HG03469 (cell line): Measurements from ENCODE around the gene SIRPB1.
"Not testable (repeated sequence)": the region's sequence is repeated elsewhere in the genome, so short reads cannot be mapped to it uniquely, and the experiment has no call there.

ENCODE experiments used
- ATAC-seq: cut with Tn5 transposase; IDR thresholded peaks from one replicate; pipeline ENCODE4 v1.9.1; 2021; ENCODE audit warnings: mild to moderate bottlenecking, moderate library complexity, moderate number of reproducible peaks; ENCODE audit not compliant: unreplicated experiment

SIRPB1 gene

GRCh38 chr20:1637755-1638154, 17.9 kb upstream of the SIRPB1 start:
- ATAC-seq = no peak

- ATAC-seq = no peak
Observed at GRCh38 chr20:1637226-1637625, 17.4 kb upstream of the SIRPB1 start.

- no peak for ATAC-seq
Observed at GRCh38 chr20:1636621-1637020, 16.8 kb upstream of the SIRPB1 start.

GRCh38 chr20:1635291-1635979, 15.6 kb upstream of the SIRPB1 start:
- ATAC-seq = no peak

DNA sequence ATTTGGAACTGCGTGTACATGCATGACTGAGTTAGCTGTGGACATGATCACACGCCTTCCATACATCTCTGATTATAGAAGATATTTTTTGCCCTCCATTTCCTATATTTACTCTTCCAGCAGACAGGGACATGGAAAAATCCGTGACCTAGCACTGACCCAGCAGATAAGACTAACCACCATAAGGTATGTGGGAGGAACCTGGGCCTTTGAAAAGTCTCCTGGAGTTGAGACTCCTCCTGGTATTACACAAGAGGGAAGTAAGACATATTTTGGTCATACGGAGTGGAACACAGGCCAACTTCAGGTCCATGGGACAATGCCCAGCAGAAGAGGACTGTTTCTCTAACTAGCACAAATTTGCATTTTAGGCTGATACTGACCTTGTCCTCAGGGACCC, 13.7 kb upstream of the SIRPB1 start:
- no peak for ATAC-seq

- ATAC-seq = no peak
Observed at GRCh38 chr20:1632178-1632577, 12.4 kb upstream of the SIRPB1 start.

DNA sequence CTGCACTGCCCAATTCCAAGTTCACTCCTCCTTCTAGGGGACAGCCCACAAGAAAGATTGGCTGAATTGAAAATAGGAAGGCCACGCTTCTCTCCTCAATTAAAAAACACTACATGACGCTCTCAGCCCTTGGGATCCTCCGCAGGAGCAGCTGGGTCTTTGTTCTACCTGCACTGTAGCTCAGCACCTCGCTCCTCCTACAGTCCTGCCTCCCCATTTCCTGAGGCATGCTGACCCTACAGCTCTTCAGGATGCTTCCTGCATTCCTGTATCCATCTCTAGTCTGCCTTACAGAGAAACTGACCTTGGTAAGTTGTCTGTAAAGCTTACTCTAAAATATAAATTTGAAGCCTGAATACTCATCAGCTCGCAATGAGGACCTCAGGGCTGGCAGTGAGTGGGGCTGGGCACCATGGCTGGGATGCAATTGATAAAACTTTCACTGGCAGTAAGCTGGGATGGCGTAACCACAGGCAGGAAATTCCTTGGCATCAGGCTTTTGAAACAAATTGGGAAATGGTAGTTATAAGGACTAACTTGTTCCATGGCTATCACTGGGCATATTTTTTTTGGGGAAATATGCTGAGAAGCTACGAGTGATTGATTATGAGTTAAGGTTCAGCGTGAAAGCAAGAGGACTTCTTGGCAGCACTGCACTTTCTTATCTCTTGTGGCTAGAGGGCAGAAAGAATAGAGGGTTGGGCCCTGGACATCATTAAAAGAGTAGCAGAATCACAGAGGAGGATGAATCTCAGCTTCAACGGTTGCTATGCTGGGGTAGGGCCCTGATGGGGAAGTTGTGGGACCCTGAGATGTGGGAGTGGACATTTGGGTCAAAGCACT, 11.7 kb upstream of the SIRPB1 start:
- ATAC-seq = no peak

DNA sequence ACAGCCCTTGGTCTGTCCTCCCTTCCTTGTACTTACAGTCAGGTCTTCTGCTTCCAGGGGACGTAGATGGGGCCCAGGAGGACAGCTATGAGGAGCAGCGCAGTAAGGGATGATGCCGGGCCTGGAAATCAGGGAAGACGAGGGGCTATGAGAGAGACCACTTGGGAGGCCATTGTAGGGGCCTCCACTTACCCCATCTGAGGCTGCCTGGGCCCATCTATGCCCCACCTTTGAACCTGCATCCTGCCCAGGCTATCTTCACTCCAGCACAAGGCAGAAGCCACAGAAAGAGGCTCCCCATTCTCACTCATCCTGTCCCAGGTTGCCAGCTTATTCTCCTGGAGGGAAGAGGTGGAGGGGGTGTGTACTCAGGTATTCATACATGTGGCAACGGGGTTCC, 10.4 kb upstream of the SIRPB1 start:
- no peak for ATAC-seq

- no peak for ATAC-seq
Observed at GRCh38 chr20:1629321-1629720, 9.5 kb upstream of the SIRPB1 start.

DNA sequence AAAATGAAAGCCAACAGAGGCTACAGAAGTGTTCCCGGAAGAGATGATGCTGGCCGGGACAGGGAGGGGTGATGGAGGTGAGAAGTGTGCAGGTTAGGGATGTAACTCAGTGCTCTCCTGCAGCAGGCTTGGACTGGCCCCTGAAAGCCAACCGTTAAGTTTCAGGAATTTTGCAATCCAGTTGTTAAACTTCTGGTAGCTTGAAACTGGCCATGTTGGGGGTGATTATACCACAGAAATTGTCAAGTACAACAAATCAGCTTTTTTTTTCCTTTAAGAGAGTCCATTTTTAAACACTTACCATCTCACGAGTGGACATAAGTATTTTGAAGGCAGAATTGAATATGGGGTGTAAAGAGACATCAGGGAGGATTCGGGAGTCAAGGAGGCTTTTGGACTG, 8.8 kb upstream of the SIRPB1 start:
- ATAC-seq = no peak

DNA sequence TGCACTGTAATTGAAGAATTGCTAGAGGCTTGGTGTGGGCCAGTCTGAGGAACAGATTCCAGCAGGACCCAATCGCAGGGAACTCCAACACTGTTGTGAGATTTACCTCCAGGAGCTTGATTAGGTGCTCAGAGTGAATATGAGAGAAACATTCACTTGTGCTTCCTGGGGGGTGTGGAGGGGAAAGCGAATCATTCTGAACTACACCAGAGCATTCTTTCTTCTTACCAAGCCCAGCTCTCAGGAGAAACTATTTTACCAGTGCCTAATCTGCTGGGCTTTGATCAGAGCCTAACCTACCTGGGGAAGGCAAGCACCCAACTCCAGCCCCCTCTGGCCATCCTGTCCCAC, 7.4 kb upstream of the SIRPB1 start:
- no peak for ATAC-seq

DNA sequence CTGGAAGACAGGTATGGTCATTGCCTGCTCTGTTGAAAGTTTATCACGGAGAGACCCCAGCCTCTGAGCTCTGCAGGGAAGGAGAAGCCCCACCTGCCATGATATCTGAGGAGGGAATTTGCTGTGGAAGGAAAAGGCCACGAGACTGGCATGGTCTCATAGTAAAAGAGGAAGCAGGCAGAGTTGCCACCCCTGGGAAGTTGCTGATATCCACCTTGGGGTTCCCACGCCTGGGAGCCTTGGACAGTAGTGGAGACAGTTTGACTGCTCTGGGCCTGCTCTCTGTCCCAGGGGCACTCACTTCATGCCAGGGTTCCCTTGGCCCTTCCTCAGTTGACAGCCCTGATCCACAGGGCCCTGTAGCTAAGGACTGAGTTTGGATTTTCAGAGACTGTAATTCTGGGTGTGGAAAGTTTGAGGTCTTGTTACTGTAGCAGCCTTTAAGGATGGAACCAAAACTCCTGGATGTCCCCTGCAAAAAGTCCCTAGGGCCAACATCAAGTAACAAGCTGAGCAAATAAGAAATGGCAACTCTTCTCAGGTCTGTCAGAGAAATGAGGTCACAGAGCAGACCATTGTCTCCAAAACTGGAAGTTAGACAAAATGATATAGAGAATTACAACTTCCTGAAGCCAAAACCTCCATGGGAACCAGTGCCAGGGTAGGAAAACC, 6.9 kb upstream of the SIRPB1 start:
- ATAC-seq = no peak

DNA sequence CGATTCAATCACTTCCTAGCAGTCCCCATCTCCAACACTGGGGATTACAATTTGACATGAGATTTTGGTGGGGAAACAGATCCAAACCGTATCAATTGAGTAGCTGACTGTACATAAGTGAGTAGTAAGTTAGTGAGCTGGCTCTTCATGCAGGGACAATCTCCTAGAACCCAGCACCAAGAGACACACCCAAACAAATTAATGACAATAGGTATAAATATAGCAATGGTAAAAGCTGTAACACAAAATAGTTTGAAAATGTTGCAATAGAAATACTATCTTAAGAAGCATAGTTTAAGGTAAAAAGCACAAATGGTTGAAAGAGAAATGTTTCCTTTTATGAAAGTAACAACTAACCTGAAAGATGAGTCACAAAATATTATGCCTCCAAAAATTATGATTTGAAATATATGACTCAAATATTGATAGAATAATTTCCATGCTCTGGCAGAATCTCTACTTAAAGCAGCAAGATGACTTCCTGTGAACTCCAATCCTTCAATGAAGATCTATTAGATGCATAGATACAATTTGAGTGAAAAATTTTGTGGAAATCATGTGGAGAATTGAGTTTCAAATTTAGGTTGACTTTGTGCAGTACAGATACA, 5.4 kb upstream of the SIRPB1 start:
- ATAC-seq = no peak

- no peak for ATAC-seq
Observed at GRCh38 chr20:1623501-1624205, 3.8 kb upstream of the SIRPB1 start.

DNA sequence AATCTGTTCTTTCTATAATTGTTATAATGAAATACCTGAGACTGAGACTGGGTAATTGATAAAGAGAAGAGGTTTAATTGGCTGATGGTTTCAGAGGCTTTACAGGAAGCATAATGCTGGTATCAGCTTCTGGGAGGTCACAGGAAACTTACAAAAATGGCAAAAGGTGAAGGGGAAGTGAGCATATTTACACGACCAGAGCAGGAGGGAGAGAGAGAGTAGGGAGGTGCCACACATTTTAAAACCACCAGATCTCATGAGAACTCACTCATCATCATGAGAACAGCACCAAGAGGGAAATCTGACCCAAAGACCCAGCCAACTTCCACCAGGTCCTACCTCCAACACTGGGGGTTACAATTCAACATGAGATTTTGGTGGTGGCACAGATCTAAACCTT, 2.6 kb upstream of the SIRPB1 start:
- no peak for ATAC-seq

GRCh38 chr20:1621316-1621715, 1.5 kb upstream of the SIRPB1 start:
- no peak for ATAC-seq

- ATAC-seq = no peak
Observed at GRCh38 chr20:1618954-1619540, 762 bp downstream of the SIRPB1 start.

GRCh38 chr20:1618479-1618878, 1.3 kb downstream of the SIRPB1 start:
- no peak for ATAC-seq

DNA sequence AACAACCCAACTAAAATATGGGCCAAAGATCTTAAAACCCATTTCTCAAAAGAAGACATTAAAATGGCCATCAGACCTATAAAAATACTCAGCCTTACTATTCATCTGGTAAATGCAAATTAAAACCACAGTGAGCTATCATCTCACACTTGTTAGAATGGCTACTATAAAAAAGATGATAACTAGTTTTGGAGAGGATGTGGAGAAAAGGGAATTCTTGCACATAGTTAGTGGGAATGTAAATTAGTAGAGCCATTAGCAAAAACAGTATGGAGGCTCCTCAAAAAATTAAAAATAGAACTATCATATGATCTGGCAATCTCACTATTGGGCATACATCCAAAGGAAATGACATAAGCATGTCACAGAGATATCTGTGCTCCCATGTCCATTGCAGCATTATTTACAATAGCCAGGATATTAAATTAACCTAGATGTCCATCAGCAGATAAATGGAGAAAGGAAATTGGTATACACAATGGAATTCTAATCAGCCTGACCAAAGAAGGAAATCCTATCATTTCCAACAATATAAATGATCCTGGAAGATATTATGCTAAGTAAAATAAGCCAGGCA, 2.9 kb downstream of the SIRPB1 start:
- no peak for ATAC-seq

DNA sequence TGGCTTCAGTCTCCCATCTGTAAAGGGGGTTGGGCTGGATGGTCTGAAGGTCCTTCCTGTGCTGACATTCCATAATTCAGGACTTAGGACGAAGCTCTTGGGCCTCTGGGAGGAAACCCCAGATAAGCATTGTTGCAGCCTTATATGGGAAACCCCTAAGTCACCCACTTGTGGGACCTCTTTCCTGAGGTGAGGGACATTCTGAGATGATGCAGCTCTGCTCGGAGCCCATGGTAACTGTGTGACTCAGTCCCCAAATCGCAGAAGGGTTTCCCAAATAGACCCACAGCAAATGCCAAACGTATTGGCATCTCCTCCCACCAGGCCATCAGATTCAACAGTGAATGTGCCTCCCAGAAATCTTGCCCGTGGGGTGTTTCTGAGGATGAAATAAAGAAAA, 9.4 kb downstream of the SIRPB1 start:
- not testable (repeated sequence) for ATAC-seq
